GM21390 (cell line): Measurements from ENCODE around the gene EML4.
A peak's percentile ranks its signal among the peaks of the same experiment; 100 is the strongest.
"Not testable (repeated sequence)": the region's sequence is repeated elsewhere in the genome, so short reads cannot be mapped to it uniquely, and the experiment has no call there.

ENCODE experiments used
- ATAC-seq: cut with Tn5 transposase; IDR thresholded peaks from one replicate; pipeline ENCODE4 v1.9.1; 2021; ENCODE audit not compliant: unreplicated experiment

EML4 gene

GRCh38 chr2:42347518-42347917 is 178.4 kb downstream of the EML4 start:
- not testable (repeated sequence) for ATAC-seq

- ATAC-seq, result no peak
These were observed 179.1 kb downstream of the EML4 start for GRCh38 chr2:42348113-42348805.

- no peak for ATAC-seq
These were observed 181.4 kb downstream of the EML4 start for GRCh38 chr2:42350434-42351063.

- no peak for ATAC-seq
These were observed 182.7 kb downstream of the EML4 start for GRCh38 chr2:42351864-42352263.

GRCh38 chr2:42353792-42354429 is 184.8 kb downstream of the EML4 start:
- ATAC-seq, result no peak

- no peak for ATAC-seq
These were observed 190.3 kb downstream of the EML4 start for GRCh38 chr2:42359304-42359964.

- no peak for ATAC-seq
These were observed 190.9 kb downstream of the EML4 start for GRCh38 chr2:42359965-42360483.

- no peak for ATAC-seq
These were observed 191.3 kb downstream of the EML4 start for GRCh38 chr2:42360493-42360889.

- peak; percentile 89 for ATAC-seq
These were observed 192.0 kb downstream of the EML4 start, which contains the start of gene COX7A2L for GRCh38 chr2:42360890-42361727. Gene COX7A2L (minus strand): TSS chr2:42361217. CDS start chr2:42361161, 56 bp downstream.

- ATAC-seq, result no peak
These were observed 192.7 kb downstream of the EML4 start for GRCh38 chr2:42361728-42362283.

GRCh38 chr2:42363413-42363812 is 194.3 kb downstream of the EML4 start:
- no peak for ATAC-seq

- ATAC-seq, result no peak
These were observed 195.5 kb downstream of the EML4 start for GRCh38 chr2:42364658-42365057.

- no peak for ATAC-seq
These were observed 197.3 kb downstream of the EML4 start for GRCh38 chr2:42366411-42366810.

GRCh38 chr2:42367835-42368234 is 198.7 kb downstream of the EML4 start:
- ATAC-seq, result no peak

- no peak for ATAC-seq
These were observed 199.8 kb downstream of the EML4 start for GRCh38 chr2:42368817-42369531.

- ATAC-seq, result no peak
These were observed 200.5 kb downstream of the EML4 start for GRCh38 chr2:42369532-42370229.

GRCh38 chr2:42371611-42372473 is 202.7 kb downstream of the EML4 start:
- ATAC-seq, result no peak
